Brain microvascular endothelial cell (primary cell): ENCODE data around the gene TGDS.
"Not testable (repeated sequence)": the region's sequence is repeated elsewhere in the genome, so short reads cannot be mapped to it uniquely, and the experiment has no call there.

ENCODE experiments used
- DNase-seq: peaks from one replicate; pipeline ENCODE4 v3.0.0-alpha.2; 2020
- H3K27ac ChIP-seq: fragments of 250-450 bp; sonication (Bioruptor Pico); 2 replicates; pipeline ENCODE4 v1.5.1; 2020; ENCODE audit warnings: mild to moderate bottlenecking, moderate library complexity
- H3K27me3 ChIP-seq: fragments of 250-450 bp; sonication (Bioruptor Pico); replicated peaks from 2 replicates; pipeline ENCODE4 v1.5.1; 2020; ENCODE audit warnings: mild to moderate bottlenecking
- H3K36me3 ChIP-seq: fragments of 250-450 bp; sonication (Bioruptor Pico); replicated peaks from 2 replicates; pipeline ENCODE4 v1.5.1; 2020; ENCODE audit warnings: mild to moderate bottlenecking
- H3K4me3 ChIP-seq: 2 replicates; pipeline ENCODE4 v1.5.1; 2011; ENCODE audit warnings: low read depth, mild to moderate bottlenecking, control low read depth, low read length, moderate library complexity
- CTCF ChIP-seq: IDR thresholded peaks from 2 replicates; pipeline ENCODE4 v1.5.1; 2011; ENCODE audit warnings: low read depth, mild to moderate bottlenecking, moderate library complexity, low read length, control low read depth, inconsistent platforms; ENCODE audit errors: missing control alignments
- in situ Hi-C: cut with HindIII; loops from 2 replicates; pipeline ENCODE4 v1.10.0; 2017; ENCODE audit warnings: low sequenced_read_pairs, low pct_ligation_motif_present

TGDS gene

GRCh38 chr13:94542917-94543316 is 53.0 kb downstream of the TGDS start:
- in situ Hi-C loops: no loop called here
- no peak overlapping the region for H3K4me3 ChIP-seq
- no peak for DNase-seq
- no peaks in the 10 kb centered on the region for H3K36me3 ChIP-seq
- TF ChIP-seq CTCF: no peak
- H3K27ac ChIP-seq: no peak overlapping the region
- no peaks in the 10 kb centered on the region for H3K27me3 ChIP-seq

GRCh38 chr13:94537740-94538630 is 58.0 kb downstream of the TGDS start:
- Histone ChIP-seq H3K27me3 (no peaks in the 10 kb centered on the region), H3K27ac (no peak overlapping the region), H3K4me3 (no peak overlapping the region), H3K36me3 (no peaks in the 10 kb centered on the region)
- in situ Hi-C loops: no loop called here
- no peak for TF ChIP-seq CTCF
- DNase-seq: no peak

GRCh38 chr13:94535775-94536174 is 60.2 kb downstream of the TGDS start:
- no peak overlapping the region for H3K27ac ChIP-seq
- TF ChIP-seq CTCF: no peak
- no peaks in the 10 kb centered on the region for H3K27me3 ChIP-seq
- H3K4me3 ChIP-seq: no peak overlapping the region
- H3K36me3 ChIP-seq: no peaks in the 10 kb centered on the region
- DNase-seq: no peak
- in situ Hi-C loops: no loop called here

GRCh38 chr13:94535231-94535630 is 60.7 kb downstream of the TGDS start:
- in situ Hi-C loops: no loop called here
- no peak for DNase-seq
- Histone ChIP-seq H3K27me3 (no peaks in the 10 kb centered on the region), H3K36me3 (no peaks in the 10 kb centered on the region), H3K4me3 (no peak overlapping the region), H3K27ac (no peak overlapping the region)
- no peak for TF ChIP-seq CTCF

- DNase-seq: no peak
- in situ Hi-C loops: no loop called here
These were observed 61.8 kb downstream of the TGDS start for GRCh38 chr13:94534166-94534565.

GRCh38 chr13:94532278-94532677 is 63.7 kb downstream of the TGDS start:
- H3K27me3 ChIP-seq, H3K27ac ChIP-seq, H3K36me3 ChIP-seq, DNase-seq, in situ Hi-C loops, H3K4me3 ChIP-seq: not testable (repeated sequence)

More at GRCh38 chr13:94534166-94534565, 61.8 kb downstream of the TGDS start:
- H3K27ac ChIP-seq: no peak overlapping the region
- no peaks in the 10 kb centered on the region for H3K27me3 ChIP-seq
- no peak for TF ChIP-seq CTCF
- H3K36me3 ChIP-seq: no peaks in the 10 kb centered on the region
- no peak overlapping the region for H3K4me3 ChIP-seq

- H3K36me3 ChIP-seq, DNase-seq, H3K27ac ChIP-seq, H3K4me3 ChIP-seq, H3K27me3 ChIP-seq, in situ Hi-C loops: not testable (repeated sequence)
These were observed 69.0 kb downstream of the TGDS start for GRCh38 chr13:94526956-94527355.
